BE2C (cell line): Measurements from ENCODE around the gene ALDOC.

Source experiments
- DNase-seq: peaks from one replicate; pipeline ENCODE4 v3.0.0-alpha.2; 2020
- H3K27me3 ChIP-seq: fragments of 250-450 bp; sonication (Bioruptor Pico); 2 replicates; pipeline ENCODE4 v1.5.1; 2020; ENCODE audit warnings: mild to moderate bottlenecking
- H3K36me3 ChIP-seq: fragments of 250-450 bp; sonication (Bioruptor Pico); 2 replicates; pipeline ENCODE4 v1.5.1; 2020; ENCODE audit warnings: mild to moderate bottlenecking
- H3K4me1 ChIP-seq: fragments of 250-450 bp; sonication (Bioruptor Pico); 2 replicates; pipeline ENCODE4 v1.5.1; 2020
- H3K4me3 ChIP-seq: 2 replicates; pipeline ENCODE4 v1.5.1; 2011; ENCODE audit warnings: low read depth, low read length
- H3K9me3 ChIP-seq: fragments of 250-450 bp; sonication (Bioruptor Pico); 2 replicates; pipeline ENCODE4 v1.5.1; 2020
- TF ChIP-seq, protein P1 (sequence below): IDR thresholded peaks from 2 replicates; pipeline ENCODE4 v1.5.1; 2012; ENCODE audit warnings: mild to moderate bottlenecking, low read depth, low read length

ALDOC gene

GRCh38 chr17:28533091-28533807 lies 43.4 kb downstream of the ALDOC start:
- H3K36me3 ChIP-seq = no peaks in the 10 kb centered on the region
- H3K4me3 ChIP-seq = no peak overlapping the region

DNA sequence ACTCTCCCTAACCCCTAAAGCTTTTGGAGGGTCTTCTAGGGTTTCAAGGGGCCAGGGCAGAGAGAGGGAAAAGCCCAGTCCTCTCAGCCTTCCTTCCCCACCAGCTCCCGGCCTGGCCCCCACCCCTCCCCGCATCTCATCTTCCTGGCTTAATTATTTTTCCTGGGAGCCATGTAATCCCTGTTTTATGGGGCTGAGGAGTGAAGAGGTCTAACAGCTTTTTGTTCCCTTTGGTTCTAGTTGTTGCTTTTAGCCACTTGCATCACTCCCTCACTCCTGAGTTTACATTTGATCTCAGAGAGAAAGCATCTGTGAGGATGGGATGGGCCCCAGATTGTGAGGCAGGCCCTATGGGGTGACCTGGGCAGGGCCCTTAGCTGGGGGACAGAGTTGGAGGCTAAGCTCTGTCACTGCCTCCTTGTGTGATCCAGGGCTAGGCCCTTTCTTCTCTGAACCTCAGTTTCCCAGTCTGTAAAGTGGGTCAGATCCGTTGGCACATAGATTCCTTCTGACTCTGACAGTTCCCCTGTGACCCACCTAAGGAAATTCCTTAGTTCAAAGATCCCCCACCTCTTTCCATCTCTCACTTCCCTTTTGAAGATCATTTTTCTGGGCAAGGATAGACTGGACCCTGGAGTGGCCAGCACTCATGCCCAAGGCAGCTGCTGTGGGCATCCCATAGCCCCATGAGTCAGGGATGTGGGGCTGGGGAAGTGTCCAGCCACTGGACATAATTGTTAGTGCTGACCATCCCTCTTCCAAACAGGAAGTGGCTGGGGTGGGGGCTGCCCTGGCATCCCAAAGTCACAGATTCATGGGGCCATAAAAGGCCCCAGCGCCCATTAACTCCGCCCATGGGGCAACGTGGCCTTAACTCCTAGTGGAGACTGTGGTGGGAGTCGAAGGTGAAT lies 44.4 kb downstream of the ALDOC start:
- Histone ChIP-seq H3K36me3 (no peaks in the 10 kb centered on the region), H3K27me3 (no peaks in the 10 kb centered on the region), H3K9me3 (no peaks in the 10 kb centered on the region), H3K4me1 (no peaks in the 10 kb centered on the region), H3K4me3 (no peak overlapping the region)
- TF ChIP-seq, protein P1, sequence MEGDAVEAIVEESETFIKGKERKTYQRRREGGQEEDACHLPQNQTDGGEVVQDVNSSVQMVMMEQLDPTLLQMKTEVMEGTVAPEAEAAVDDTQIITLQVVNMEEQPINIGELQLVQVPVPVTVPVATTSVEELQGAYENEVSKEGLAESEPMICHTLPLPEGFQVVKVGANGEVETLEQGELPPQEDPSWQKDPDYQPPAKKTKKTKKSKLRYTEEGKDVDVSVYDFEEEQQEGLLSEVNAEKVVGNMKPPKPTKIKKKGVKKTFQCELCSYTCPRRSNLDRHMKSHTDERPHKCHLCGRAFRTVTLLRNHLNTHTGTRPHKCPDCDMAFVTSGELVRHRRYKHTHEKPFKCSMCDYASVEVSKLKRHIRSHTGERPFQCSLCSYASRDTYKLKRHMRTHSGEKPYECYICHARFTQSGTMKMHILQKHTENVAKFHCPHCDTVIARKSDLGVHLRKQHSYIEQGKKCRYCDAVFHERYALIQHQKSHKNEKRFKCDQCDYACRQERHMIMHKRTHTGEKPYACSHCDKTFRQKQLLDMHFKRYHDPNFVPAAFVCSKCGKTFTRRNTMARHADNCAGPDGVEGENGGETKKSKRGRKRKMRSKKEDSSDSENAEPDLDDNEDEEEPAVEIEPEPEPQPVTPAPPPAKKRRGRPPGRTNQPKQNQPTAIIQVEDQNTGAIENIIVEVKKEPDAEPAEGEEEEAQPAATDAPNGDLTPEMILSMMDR = no peak
- DNase-seq = no peak

More at GRCh38 chr17:28533091-28533807, 43.4 kb downstream of the ALDOC start:
- no peaks in the 10 kb centered on the region for H3K4me1 ChIP-seq
- TF ChIP-seq, protein P1 = no peak
- H3K27me3 ChIP-seq = no peaks in the 10 kb centered on the region
- no peak for DNase-seq
- H3K9me3 ChIP-seq = no peaks in the 10 kb centered on the region

GRCh38 chr17:28530926-28531325 lies 45.8 kb downstream of the ALDOC start:
- TF ChIP-seq, protein P1 = no peak
- no peaks in the 10 kb centered on the region for H3K36me3 ChIP-seq
- H3K9me3 ChIP-seq = no peaks in the 10 kb centered on the region
- no peaks in the 10 kb centered on the region for H3K4me1 ChIP-seq
- no peak for DNase-seq
- H3K27me3 ChIP-seq = no peaks in the 10 kb centered on the region
- H3K4me3 ChIP-seq = no peak overlapping the region

GRCh38 chr17:28530250-28530649 lies 46.4 kb downstream of the ALDOC start:
- Histone ChIP-seq H3K4me1 (no peaks in the 10 kb centered on the region), H3K4me3 (no peak overlapping the region), H3K36me3 (no peaks in the 10 kb centered on the region), H3K9me3 (no peaks in the 10 kb centered on the region), H3K27me3 (no peaks in the 10 kb centered on the region)
- no peak for DNase-seq
- TF ChIP-seq, protein P1 = no peak

GRCh38 chr17:28529013-28529400 lies 47.7 kb downstream of the ALDOC start:
- Histone ChIP-seq H3K36me3 (no peaks in the 10 kb centered on the region), H3K9me3 (no peaks in the 10 kb centered on the region), H3K4me3 (no peak overlapping the region), H3K27me3 (no peaks in the 10 kb centered on the region), H3K4me1 (no peaks in the 10 kb centered on the region)
- TF ChIP-seq, protein P1 = no peak
- DNase-seq = no peak
